OCI-LY7 (cell line): ENCODE data around the gene ADAM23. TPM values are rescaled to one million over a fixed set of nuclear protein-coding genes. Genes with fewer than 3 reads are reported as not detected.
"Not testable (repeated sequence)": the region's sequence is repeated elsewhere in the genome, so short reads cannot be mapped to it uniquely, and the experiment has no call there.

Experiments used
- Bru-seq: library from RNA; stranded (reverse); fragments of 400-500 nt; gene quantifications from one replicate; lab custom pipeline; 2021; lab: Mats Ljungman, UMichigan
- BruChase-seq, 2 experiments: library from RNA; stranded (reverse); fragments of 400-500 nt; gene quantifications; one replicate each; lab custom pipeline; 2021; lab: Mats Ljungman, UMichigan
- BruUV-seq: library from RNA; stranded (reverse); fragments of 400-500 nt; replicated peaks from 2 replicates; lab custom pipeline; 2021; lab: Mats Ljungman, UMichigan
- CTCF ChIA-PET: fragments of 300-600 bp; sonication (Branson Sonifier 250); formaldehyde crosslinking; loops from one replicate; lab custom pipeline; 2022; ENCODE audit warnings: antibody characterized with exemption; ENCODE audit not compliant: unreplicated experiment; lab: Charles Lee
- POLR2A ChIA-PET: fragments of 300-600 bp; sonication (Branson Sonifier 250); formaldehyde crosslinking; loops from one replicate; lab custom pipeline; 2022; ENCODE audit warnings: antibody characterized with exemption; lab: Charles Lee
- DNase-seq: peaks from one replicate; pipeline ENCODE4 v3.0.0-alpha.2; 2015; ENCODE audit warnings: low spot score
- H2AFZ ChIP-seq: fragments of 200-600 bp; sonication (generic), shearing (Covaris generic); 2 replicates; pipeline ENCODE4 v1.6.1; 2014; ENCODE audit warnings: mild to moderate bottlenecking, antibody characterized with exemption, low read length, moderate library complexity
- H3K27ac ChIP-seq: fragments of 200-600 bp; sonication (generic); 2 replicates; pipeline ENCODE4 v1.5.1; 2014; ENCODE audit warnings: mixed run types, low read depth, mild to moderate bottlenecking, moderate library complexity, low read length, inconsistent platforms; ENCODE audit not compliant: poor library complexity, severe bottlenecking
- H3K36me3 ChIP-seq: fragments of 200-600 bp; sonication (generic); 2 replicates; pipeline ENCODE4 v1.6.1; 2014; ENCODE audit warnings: mild to moderate bottlenecking, antibody characterized with exemption, low read length, moderate library complexity, mixed read lengths; ENCODE audit not compliant: insufficient read depth
- H3K4me1 ChIP-seq: fragments of 200-600 bp; sonication (generic); 2 replicates; pipeline ENCODE4 v1.5.1; 2014; ENCODE audit warnings: mild to moderate bottlenecking, low read length; ENCODE audit not compliant: insufficient read depth, poor library complexity, severe bottlenecking
- H3K4me2 ChIP-seq: fragments of 200-600 bp; sonication (generic); 2 replicates; pipeline ENCODE4 v1.6.1; 2014; ENCODE audit warnings: mild to moderate bottlenecking, low read length
- H3K4me3 ChIP-seq: fragments of 200-600 bp; sonication (generic); 2 replicates; pipeline ENCODE4 v1.5.1; 2014; ENCODE audit warnings: mild to moderate bottlenecking, low read depth, low read length; ENCODE audit not compliant: poor library complexity, severe bottlenecking
- H3K79me2 ChIP-seq: fragments of 200-600 bp; sonication (generic); 2 replicates; pipeline ENCODE4 v1.6.1; 2016; ENCODE audit warnings: low read depth, mild to moderate bottlenecking, low read length, moderate library complexity, mixed read lengths; ENCODE audit not compliant: insufficient read depth
- H3K9me2 ChIP-seq: fragments of 200-600 bp; sonication (generic); 2 replicates; pipeline ENCODE4 v1.6.1; 2016; ENCODE audit warnings: mild to moderate bottlenecking, low read length, mixed read lengths; ENCODE audit not compliant: insufficient read depth
- H3K9me3 ChIP-seq: fragments of 200-600 bp; sonication (generic); 2 replicates; pipeline ENCODE4 v1.6.1; 2014; ENCODE audit warnings: mild to moderate bottlenecking, mixed run types, low read length, mixed read lengths
- H4K20me1 ChIP-seq: fragments of 200-600 bp; sonication (generic); 2 replicates; pipeline ENCODE4 v1.6.1; 2014; ENCODE audit warnings: mild to moderate bottlenecking, antibody characterized with exemption, low read length, moderate library complexity, mixed read lengths; ENCODE audit not compliant: insufficient read depth
- EZH2phosphoT487 ChIP-seq: fragments of 200-600 bp; sonication (generic); IDR thresholded peaks from 2 replicates; pipeline ENCODE4 v1.6.1; 2018; ENCODE audit warnings: low read depth, borderline replicate concordance, mild to moderate bottlenecking, mixed run types, antibody characterized with exemption, low read length, moderate library complexity, mixed read lengths
- intact Hi-C: fragments of 100-400 bp; cut with micrococcal nuclease; formaldehyde crosslinking; loops from one replicate; pipeline ENCODE4 v1.10.0; 2022; ENCODE audit not compliant: unreplicated experiment
- long read RNA-seq: library from polyadenylated mRNA; stranded (forward); transcript quantifications from one replicate; pipeline ENCODE4 v2.0.0, GENCODE V29; 2022
- total RNA-seq, 2 experiments: library from RNA; depleted of rRNA in 1 of 2; stranded (reverse); fragments of >200 nt in 1 of 2; shearing (Covaris generic) in 1 of 2; gene quantifications; 2 replicates each; pipeline ENCODE4 v1.2.3, GENCODE V29; 2014 to 2022
- TF ChIP-seq, protein P1 (sequence below): fragments of 200-600 bp; sonication (generic); conservative IDR thresholded peaks from 2 replicates; pipeline ENCODE4 v1.5.1; 2014; ENCODE audit warnings: mild to moderate bottlenecking, antibody characterized with exemption, low read length, moderate library complexity, mixed read lengths

The ADAM23 gene, protein sequence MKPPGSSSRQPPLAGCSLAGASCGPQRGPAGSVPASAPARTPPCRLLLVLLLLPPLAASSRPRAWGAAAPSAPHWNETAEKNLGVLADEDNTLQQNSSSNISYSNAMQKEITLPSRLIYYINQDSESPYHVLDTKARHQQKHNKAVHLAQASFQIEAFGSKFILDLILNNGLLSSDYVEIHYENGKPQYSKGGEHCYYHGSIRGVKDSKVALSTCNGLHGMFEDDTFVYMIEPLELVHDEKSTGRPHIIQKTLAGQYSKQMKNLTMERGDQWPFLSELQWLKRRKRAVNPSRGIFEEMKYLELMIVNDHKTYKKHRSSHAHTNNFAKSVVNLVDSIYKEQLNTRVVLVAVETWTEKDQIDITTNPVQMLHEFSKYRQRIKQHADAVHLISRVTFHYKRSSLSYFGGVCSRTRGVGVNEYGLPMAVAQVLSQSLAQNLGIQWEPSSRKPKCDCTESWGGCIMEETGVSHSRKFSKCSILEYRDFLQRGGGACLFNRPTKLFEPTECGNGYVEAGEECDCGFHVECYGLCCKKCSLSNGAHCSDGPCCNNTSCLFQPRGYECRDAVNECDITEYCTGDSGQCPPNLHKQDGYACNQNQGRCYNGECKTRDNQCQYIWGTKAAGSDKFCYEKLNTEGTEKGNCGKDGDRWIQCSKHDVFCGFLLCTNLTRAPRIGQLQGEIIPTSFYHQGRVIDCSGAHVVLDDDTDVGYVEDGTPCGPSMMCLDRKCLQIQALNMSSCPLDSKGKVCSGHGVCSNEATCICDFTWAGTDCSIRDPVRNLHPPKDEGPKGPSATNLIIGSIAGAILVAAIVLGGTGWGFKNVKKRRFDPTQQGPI
- total RNA-seq (2014; rRNA removed; shearing (Covaris generic)): not detected in 2 replicates
- 0.18 and 0.53 TPM in 2 replicates for total RNA-seq (2022)
- percentile 18 among the genes with signal in this experiment for Bru-seq, nascent RNA
- BruChase-seq, experiment 1, labeled RNA remaining after a 6-hour chase: percentile 19 among the genes with signal in this experiment
- BruChase-seq, experiment 2, labeled RNA remaining after a 2-hour chase: percentile 18 among the genes with signal in this experiment
- long read RNA-seq, full-length matches to known transcripts: 1 of 2 reads
- long read RNA-seq, partial matches to known transcripts: 0 of 2 reads
- long read RNA-seq, other reads (novel, unspliced or antisense): 1 of 2 reads

DNA sequence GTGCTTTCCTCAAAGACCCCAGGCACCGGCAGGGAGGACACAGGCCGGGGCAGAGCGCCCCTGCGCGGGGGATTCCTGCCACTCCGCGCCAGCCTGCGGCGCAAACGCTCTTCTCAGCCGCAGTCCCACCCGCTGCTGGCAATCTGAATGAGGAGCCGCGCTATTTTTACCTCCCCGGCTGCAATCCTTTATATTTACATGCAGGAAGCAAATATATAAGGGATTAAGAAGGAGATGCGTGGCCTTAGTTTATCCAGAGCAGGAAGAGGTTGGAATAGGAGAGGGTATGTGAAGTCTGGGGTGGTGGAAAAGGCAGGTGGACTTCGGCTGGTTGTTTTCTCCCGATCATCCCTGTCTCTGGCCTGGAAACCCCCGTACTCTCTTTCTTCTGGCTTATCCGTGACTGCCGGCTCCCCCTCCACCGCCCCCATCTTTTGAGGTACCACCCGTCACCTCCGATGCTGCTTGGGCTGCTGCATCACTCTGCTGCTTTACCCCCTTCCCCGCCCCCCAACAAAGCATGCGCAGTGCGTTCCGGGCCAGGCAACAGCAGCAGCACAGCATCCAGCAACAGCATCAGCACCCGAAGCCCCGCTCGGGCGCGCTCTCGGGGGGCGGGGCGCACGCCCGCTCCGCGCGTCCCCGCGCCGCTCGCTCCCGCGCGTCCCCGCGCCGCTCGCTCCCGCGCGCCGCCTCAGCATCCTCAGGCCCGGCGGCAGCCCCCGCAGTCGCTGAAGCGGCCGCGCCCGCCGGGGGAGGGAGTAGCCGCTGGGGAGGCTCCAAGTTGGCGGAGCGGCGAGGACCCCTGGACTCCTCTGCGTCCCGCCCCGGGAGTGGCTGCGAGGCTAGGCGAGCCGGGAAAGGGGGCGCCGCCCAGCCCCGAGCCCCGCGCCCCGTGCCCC lies at the start of gene ADAM23:
ADAM23 (plus strand) TSS at position 700 of the 902 bp plus-strand sequence. CDS start 335 bp downstream, outside the sequence.
- H2AFZ ChIP-seq: no peak within 1 kb of the TSS
- POLR2A ChIA-PET: no interaction called here
- H3K9me3 ChIP-seq: no peaks in the 10 kb centered on the region
- no peaks in the 10 kb centered on the region for H3K79me2 ChIP-seq
- no peaks in the 10 kb centered on the region for H4K20me1 ChIP-seq
- intact Hi-C loops: no loop called here
- 0 out of 2 replicates have a peak, but pooled peaks have one; percentile 85 for TF ChIP-seq EZH2phosphoT487
- TF ChIP-seq, protein P1, sequence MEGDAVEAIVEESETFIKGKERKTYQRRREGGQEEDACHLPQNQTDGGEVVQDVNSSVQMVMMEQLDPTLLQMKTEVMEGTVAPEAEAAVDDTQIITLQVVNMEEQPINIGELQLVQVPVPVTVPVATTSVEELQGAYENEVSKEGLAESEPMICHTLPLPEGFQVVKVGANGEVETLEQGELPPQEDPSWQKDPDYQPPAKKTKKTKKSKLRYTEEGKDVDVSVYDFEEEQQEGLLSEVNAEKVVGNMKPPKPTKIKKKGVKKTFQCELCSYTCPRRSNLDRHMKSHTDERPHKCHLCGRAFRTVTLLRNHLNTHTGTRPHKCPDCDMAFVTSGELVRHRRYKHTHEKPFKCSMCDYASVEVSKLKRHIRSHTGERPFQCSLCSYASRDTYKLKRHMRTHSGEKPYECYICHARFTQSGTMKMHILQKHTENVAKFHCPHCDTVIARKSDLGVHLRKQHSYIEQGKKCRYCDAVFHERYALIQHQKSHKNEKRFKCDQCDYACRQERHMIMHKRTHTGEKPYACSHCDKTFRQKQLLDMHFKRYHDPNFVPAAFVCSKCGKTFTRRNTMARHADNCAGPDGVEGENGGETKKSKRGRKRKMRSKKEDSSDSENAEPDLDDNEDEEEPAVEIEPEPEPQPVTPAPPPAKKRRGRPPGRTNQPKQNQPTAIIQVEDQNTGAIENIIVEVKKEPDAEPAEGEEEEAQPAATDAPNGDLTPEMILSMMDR: no peak
- H3K36me3 ChIP-seq: no peaks in the 10 kb centered on the region
- no peaks in the 10 kb centered on the region for H3K4me1 ChIP-seq
- H3K27ac ChIP-seq: no peak within 1 kb of the TSS
- H3K4me3 ChIP-seq: peak within 1 kb of the TSS; percentile 23
- BruUV-seq: no TSS peak
- CTCF ChIA-PET: no interaction called here
- H3K4me2 ChIP-seq: peak within 1 kb of the TSS; percentile 42
- no peaks in the 10 kb centered on the region for H3K9me2 ChIP-seq
- DNase-seq: peak; percentile 14

DNA sequence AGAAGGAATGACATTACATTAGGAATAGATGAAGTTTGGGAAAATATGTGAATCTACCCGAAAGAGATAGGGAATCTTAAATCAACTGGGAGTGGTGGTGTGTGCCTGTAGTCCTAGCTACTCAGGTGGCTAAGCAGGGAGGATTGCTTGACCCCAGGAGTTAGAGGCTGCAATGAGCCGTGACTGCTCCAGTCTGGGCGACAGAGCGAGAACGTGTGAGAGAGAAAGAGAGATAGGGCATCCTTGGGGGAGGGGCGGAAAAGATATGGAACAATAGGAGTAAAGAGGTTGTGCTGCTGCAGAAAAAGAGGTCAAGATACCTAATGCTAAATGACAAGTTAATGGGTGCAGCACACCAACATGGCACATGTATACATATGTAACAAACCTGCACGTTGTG lies 47.1 kb upstream of the ADAM23 start:
- intact Hi-C loops: no loop called here
- Histone ChIP-seq H3K9me3 (no peaks in the 10 kb centered on the region), H3K79me2 (no peaks in the 10 kb centered on the region), H3K4me3 (no peak overlapping the region), H3K4me2 (no peak overlapping the region), H3K27ac (no peak overlapping the region), H4K20me1 (no peaks in the 10 kb centered on the region), H3K36me3 (no peaks in the 10 kb centered on the region), H3K4me1 (no peaks in the 10 kb centered on the region), H3K9me2 (no peaks in the 10 kb centered on the region), H2AFZ (no peak overlapping the region)
- no TSS peak for BruUV-seq
- no peak for DNase-seq
- ChIA-PET POLR2A (no interaction called here), CTCF (no interaction called here)
- no peak for TF ChIP-seq EZH2phosphoT487
- TF ChIP-seq, protein P1: no peak

DNA sequence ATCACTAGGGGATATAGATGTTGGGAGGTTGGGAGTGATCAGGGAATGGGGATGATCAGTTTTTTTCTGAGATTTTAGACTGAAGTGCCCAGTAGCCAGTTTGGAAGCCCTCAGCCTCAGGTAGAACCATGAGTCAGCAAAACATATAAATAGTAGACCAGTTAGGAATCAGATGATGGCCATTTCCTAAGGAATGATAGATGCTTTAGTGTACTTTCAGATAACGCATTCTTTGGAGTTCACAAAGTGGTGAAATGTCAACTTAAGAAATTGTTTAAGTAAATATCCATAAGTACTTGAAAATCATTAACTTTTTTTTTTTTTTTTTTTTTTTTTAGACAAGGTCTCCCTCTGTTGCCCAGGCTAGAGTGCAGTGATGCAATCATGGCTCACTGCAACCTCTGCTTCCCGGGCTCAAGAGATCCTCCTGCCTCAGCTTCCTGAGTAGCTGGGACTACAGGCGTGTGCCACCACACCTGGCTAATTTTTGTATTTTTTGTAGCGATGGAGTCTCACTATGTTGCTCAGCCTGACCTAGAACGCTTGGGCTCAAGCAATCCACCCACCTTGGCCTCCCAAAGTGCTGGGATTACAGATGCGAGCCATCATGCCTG lies 40.3 kb upstream of the ADAM23 start:
- H3K4me3 ChIP-seq, H4K20me1 ChIP-seq, H2AFZ ChIP-seq, intact Hi-C loops, H3K36me3 ChIP-seq, DNase-seq, H3K27ac ChIP-seq, H3K9me3 ChIP-seq, H3K79me2 ChIP-seq, CTCF ChIA-PET, BruUV-seq, H3K4me2 ChIP-seq, H3K4me1 ChIP-seq, H3K9me2 ChIP-seq: not testable (repeated sequence)
- POLR2A ChIA-PET: interaction anchor here (0.6 kb wide), 1 partner anchor 1905 kb away, joined by 3 read pairs; no protein-coding TSS in a partner anchor
